ENCODE measurements around the gene LSG1. TPM values are rescaled to one million over a fixed set of nuclear protein-coding genes. Genes with fewer than 3 reads are reported as not detected.
A peak's percentile ranks its signal among the peaks of the same experiment; 100 is the strongest.

Gene LSG1
- total and polyA plus RNA-seq, 9 of the 15 experiments (the other 6 are each of a cell fraction or from before 2014, with no cell fraction given), result 14.9 to 73.7 (median 46.7) TPM

- in situ Hi-C loops (cut with MboI), result no loop called here
- no peaks in the 10 kb centered on the region for H3K27me3 ChIP-seq (ENCODE audit: control insufficient read depth in 2 of 2, insufficient read depth in 2 of 2, low read length in 2 of 2)
- H3K9me1 ChIP-seq (ENCODE audit: control insufficient read depth, insufficient read depth, low read length), result no peaks in the 10 kb centered on the region
- no peak for FAIRE-seq
- H3K4me2 ChIP-seq (ENCODE audit: insufficient read depth, low read length), result no peak overlapping the region
- WGBS (ENCODE audit: insufficient coverage, low coverage, missing lambda C conversion rate), result 50% methylated on average over 10 of the region's 10 CpGs
- H3K79me2 ChIP-seq (ENCODE audit: control insufficient read depth, insufficient read depth, low read length), result no peaks in the 10 kb centered on the region
- H3K36me3 ChIP-seq (ENCODE audit: control insufficient read depth, insufficient read depth, low read length), result peaks cover 3% of the 10 kb centered on the region; the same call in 1 of the 3 replicates
- ATAC-seq, result peak; percentile 71
- BruUV-seq (replicated peaks), result no TSS peak
- H3K9me3 ChIP-seq (replicated peaks; ENCODE audit: control insufficient read depth, insufficient read depth, low read depth, low read length), result no peaks in the 10 kb centered on the region
- CTCF ChIA-PET (ENCODE audit: low intra/inter-chr PET ratio), result no interaction called here
- no peak overlapping the region for H3K27ac ChIP-seq (ENCODE audit: extremely low read depth, low read depth, low read length)
- H3K4me1 ChIP-seq (replicated peaks in 1 of 2; ENCODE audit: control insufficient read depth in 2 of 2, insufficient read depth in 2 of 2, low read length in 2 of 2), result no peaks in the 10 kb centered on the region
- DNase-seq (ENCODE audit: extremely low read depth in 1 of 4, low spot score in 3 of 4), result no peak
- H3K4me3 ChIP-seq, result no peak overlapping the region
- no peak overlapping the region for H2AFZ ChIP-seq (ENCODE audit: low read depth, low read length)
- POLR2A ChIA-PET, result interaction anchor here (0.5 to 0.7 kb wide), 3 partner anchors 7 to 476 kb away, joined by 3 to 4 read pairs (median 3); no protein-coding TSS in a partner anchor
- H3K9ac ChIP-seq (ENCODE audit: insufficient read depth in 1 of 2, low read depth in 2 of 2, low read length in 2 of 2), result no peak overlapping the region
- H4K20me1 ChIP-seq (replicated peaks; ENCODE audit: control insufficient read depth, insufficient read depth, low read length), result no peaks in the 10 kb centered on the region
- intact Hi-C loops (cut with micrococcal nuclease), result no loop called here
- TF ChIP-seq ZFP1 (CRISPR knock-in tag; IDR thresholded peaks at IDR 0.05), result no peak
- TF ChIP-seq CTCF (IDR thresholded peaks at IDR 0.05 in 2 of 3, conservative IDR thresholded peaks at IDR 0.05 in 1 of 3; ENCODE audit: insufficient read depth in 2 of 3, low read depth in 1 of 3, low read length in 3 of 3), result peak in 2 of 3 experiments; percentile 2 to 53; a peak in 2 of 6 replicates
- no peak for TF ChIP-seq L3MBTL2 (IDR thresholded peaks at IDR 0.05)
- TF ChIP-seq TFAP4 (CRISPR knock-in tag; IDR thresholded peaks at IDR 0.05; ENCODE audit: borderline replicate concordance), result peak; percentile 47; the same call in 1 of the 2 replicates
- no peak for TF ChIP-seq ZNF263 (CRISPR knock-in tag; IDR thresholded peaks at IDR 0.05; ENCODE audit: borderline replicate concordance)
- TF ChIP-seq ESRRA (IDR thresholded peaks at IDR 0.05; ENCODE audit: borderline replicate concordance, low read depth), result peak; percentile 54; the same call in 1 of the 2 replicates
- no peak for TF ChIP-seq AFF1 (IDR thresholded peaks at IDR 0.05; ENCODE audit: low read depth in 1 of 2, partially characterized antibody in 2 of 2)
These were observed 64.2 kb downstream of the LSG1 start for GRCh38 chr3:194607592-194608389.

Measured in K562 (cell line).